ENCODE results near the gene RCOR2.

- TF ChIP-seq POLR2A (IDR thresholded peaks at IDR 0.05; ENCODE audit: low read depth, low read length) = no peak
- TF ChIP-seq, protein P1, sequence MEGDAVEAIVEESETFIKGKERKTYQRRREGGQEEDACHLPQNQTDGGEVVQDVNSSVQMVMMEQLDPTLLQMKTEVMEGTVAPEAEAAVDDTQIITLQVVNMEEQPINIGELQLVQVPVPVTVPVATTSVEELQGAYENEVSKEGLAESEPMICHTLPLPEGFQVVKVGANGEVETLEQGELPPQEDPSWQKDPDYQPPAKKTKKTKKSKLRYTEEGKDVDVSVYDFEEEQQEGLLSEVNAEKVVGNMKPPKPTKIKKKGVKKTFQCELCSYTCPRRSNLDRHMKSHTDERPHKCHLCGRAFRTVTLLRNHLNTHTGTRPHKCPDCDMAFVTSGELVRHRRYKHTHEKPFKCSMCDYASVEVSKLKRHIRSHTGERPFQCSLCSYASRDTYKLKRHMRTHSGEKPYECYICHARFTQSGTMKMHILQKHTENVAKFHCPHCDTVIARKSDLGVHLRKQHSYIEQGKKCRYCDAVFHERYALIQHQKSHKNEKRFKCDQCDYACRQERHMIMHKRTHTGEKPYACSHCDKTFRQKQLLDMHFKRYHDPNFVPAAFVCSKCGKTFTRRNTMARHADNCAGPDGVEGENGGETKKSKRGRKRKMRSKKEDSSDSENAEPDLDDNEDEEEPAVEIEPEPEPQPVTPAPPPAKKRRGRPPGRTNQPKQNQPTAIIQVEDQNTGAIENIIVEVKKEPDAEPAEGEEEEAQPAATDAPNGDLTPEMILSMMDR (conservative IDR thresholded peaks at IDR 0.05; ENCODE audit: low read depth, low read length) = no peak
- no peak for TF ChIP-seq CEBPB (IDR thresholded peaks at IDR 0.05; ENCODE audit: low read depth, low read length)
- no peak for TF ChIP-seq RAD21 (IDR thresholded peaks at IDR 0.05; ENCODE audit: low read length)
- TF ChIP-seq BHLHE40 (IDR thresholded peaks at IDR 0.05; ENCODE audit: low read depth, low read length) = no peak
- TF ChIP-seq, protein P2, sequence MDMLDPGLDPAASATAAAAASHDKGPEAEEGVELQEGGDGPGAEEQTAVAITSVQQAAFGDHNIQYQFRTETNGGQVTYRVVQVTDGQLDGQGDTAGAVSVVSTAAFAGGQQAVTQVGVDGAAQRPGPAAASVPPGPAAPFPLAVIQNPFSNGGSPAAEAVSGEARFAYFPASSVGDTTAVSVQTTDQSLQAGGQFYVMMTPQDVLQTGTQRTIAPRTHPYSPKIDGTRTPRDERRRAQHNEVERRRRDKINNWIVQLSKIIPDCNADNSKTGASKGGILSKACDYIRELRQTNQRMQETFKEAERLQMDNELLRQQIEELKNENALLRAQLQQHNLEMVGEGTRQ (IDR thresholded peaks at IDR 0.05; ENCODE audit: low read depth, low read length) = no peak
- TF ChIP-seq MAZ (IDR thresholded peaks at IDR 0.05; ENCODE audit: borderline replicate concordance, low read depth, low read length) = no peak
- TF ChIP-seq MAFK (IDR thresholded peaks at IDR 0.05; ENCODE audit: low read depth, low read length) = no peak
Observed at GRCh38 chr11:63909591-63910506, 7.1 kb downstream of the RCOR2 start.
